GM10847 (cell line): ENCODE results near the gene SYNPO.

Experiments
- POLR2A ChIP-seq: IDR thresholded peaks from 2 replicates; pipeline ENCODE4 v1.6.1; 2011; ENCODE audit not compliant: insufficient read length; ENCODE audit errors: extremely low read depth

Gene SYNPO

GRCh38 chr5:150603491-150603890, 37.0 kb upstream of the SYNPO start:
- TF ChIP-seq POLR2A = no peak

GRCh38 chr5:150604010-150604409, 36.5 kb upstream of the SYNPO start:
- TF ChIP-seq POLR2A = no peak

DNA sequence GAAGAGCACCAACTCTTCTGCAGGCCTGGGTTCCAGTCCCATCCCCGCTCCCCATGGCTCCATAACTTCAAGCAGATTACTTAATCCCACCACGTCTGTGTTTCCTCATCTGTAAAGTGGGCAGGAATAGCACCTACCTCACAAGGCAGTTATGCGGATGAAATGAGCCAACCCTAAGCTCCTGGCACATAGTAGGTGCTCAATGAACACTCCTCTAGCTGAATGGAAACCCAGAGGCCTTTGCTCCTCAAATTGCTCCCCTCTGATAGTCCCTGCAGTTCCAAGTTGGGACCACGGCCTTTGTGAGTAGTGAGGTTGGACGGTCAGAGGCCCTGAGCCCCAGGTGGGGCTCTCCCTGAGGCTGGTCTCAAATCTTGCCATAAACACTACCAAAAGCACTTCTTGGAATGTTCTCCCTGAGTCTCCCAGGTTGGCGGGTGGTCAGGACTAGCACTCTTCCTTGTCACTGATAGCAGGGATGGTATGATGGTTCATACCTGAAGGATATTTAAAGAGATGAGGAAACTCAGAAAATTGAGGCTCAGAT, 35.5 kb upstream of the SYNPO start:
- TF ChIP-seq POLR2A = no peak

GRCh38 chr5:150605546-150605945, 34.9 kb upstream of the SYNPO start:
- no peak for TF ChIP-seq POLR2A

DNA sequence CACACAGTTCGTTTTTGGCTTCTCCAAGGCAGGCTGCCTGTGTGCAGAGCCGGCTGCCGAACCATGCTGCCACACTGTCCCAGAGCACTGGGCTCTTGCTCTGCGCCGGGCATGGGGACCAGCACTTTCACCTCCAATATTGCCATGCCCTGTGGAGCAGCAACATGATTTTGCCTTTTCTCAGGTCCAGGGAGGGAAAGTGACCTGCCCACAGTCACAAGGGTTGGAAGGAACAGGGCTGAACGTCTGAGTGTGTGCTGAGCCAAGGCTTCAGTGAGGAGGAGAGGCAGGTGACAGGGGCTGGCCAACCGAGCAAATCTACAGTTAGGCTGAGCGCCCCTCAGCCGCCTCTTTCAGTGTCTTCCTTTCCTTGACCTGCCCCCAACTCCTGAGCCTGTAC, 34.0 kb upstream of the SYNPO start:
- no peak for TF ChIP-seq POLR2A

- no peak for TF ChIP-seq POLR2A
Observed at GRCh38 chr5:150607105-150607504, 33.4 kb upstream of the SYNPO start.

GRCh38 chr5:150607991-150608390, 32.5 kb upstream of the SYNPO start:
- TF ChIP-seq POLR2A = no peak

DNA sequence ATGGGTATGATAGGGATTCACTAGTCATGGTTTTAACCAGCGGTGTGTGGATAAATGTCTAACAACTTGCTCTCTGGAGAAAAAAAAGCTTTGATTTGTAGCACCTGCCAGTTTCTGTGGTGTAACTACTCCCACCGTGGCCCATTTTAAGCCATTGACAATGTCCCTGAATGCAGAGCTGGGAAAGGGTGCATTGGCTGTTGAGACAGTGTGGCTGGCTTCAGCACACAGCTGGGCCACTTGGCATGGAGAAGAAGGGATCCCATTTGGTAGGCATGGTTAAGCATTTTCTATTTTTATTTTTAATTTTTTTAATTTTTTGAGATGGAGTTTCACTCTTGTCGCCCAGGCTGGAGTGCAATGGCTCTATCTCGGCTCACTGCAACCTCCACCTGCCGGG, 31.5 kb upstream of the SYNPO start:
- TF ChIP-seq POLR2A = no peak

- TF ChIP-seq POLR2A = no peak
Observed at GRCh38 chr5:150609843-150610584, 30.4 kb upstream of the SYNPO start.

DNA sequence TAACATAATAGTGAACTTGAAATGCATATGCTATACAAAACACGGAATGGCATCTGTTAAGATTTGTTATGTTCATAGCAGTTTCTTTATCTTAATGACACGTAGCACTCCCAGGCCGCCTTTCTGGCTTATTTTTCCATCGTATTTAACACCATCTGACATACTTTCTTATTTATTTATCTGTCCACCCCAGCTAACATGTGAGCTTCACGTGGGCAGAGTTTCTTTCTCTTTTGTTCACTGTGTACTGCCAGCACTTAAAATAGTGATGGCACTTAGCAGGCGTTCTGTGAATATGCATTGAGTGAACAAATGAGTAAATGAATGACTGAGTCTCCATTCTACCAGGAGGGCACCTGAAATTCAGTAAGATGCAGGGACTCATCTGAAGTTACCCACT, 29.4 kb upstream of the SYNPO start:
- TF ChIP-seq POLR2A = no peak

DNA sequence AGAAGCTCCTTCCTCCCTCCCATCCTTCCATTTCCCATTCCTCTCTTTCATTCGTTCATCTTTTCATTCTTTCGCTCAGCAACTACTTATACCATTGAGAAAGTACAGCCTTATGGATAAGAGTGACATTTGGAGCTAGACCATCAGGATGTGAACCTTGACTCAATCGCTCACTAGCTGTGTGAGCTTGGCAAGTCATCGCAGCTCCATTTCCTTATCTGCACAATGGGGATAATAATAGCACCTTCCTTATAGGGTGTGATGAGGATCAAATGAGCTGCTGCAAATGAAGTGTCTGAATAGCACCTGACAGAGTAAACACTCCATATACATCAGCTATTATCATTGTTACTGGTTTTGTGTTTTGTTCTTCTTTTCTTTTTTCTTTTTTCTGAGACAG, 28.1 kb upstream of the SYNPO start:
- no peak for TF ChIP-seq POLR2A

DNA sequence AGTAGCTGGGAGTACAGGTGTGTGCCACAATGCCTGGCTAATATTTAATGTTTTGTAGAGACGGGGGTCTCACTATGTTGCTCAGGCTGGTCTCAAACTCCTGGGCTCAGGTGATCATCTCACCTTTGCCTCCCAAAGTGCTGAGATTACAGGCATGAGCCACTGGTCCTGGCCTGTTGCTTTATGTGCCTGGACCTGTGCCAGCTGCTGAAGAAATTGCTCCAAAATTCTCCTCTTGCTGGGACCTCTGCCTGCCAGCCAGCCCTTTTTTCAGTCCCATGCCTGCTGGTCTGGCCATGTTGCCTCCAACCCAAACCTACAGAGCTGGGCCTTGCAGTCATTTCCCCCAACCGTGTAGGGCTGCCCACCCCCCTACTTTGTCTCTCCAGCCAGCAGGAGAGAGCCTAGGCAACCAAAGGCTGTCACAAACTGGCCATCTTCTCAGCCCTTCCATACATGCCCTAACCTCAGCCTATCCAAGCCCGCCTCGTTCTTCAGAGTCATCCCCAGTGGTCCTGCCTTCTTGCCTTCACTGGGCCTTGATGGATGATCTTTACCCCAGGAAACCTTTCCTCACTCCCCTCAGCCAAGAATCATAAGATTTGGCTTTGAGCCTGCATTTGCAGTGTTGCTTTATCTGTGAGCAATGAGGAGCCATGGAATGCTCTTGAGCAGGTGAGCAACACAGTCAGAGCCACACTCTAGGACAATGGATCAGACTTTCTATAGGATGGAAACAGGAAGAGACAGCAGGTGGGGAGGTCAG, 27.4 kb upstream of the SYNPO start:
- no peak for TF ChIP-seq POLR2A

GRCh38 chr5:150613991-150614660, 26.3 kb upstream of the SYNPO start:
- no peak for TF ChIP-seq POLR2A

- TF ChIP-seq POLR2A = no peak
Observed at GRCh38 chr5:150614661-150615060, 25.8 kb upstream of the SYNPO start.

DNA sequence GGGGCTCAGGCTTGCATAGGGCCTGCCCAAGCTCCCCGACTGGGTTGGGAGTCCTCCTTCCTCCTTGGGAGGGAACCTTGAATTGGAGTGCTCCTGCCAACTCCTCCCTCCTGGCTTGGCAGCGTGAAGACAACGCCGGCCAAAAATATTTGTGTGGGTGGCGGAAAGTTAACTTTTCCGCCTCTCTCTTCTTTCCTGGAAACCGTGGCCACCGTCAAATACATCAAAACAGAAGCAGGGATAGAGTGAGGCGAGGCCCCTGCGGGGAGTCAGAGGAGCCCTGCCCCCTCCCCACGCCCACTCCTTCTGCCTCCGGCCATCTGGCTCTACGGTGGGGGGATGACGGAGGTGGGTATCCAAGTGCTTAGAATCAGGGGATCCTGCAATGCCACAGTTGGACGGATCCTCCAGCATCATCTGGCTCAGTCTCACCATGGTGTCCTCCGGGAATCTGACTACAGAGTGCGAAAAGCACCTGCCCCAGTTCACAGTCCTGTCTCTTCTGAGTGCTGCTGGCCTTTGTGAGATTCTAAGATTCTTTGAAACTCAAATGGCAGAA, 25.2 kb upstream of the SYNPO start:
- TF ChIP-seq POLR2A = no peak

- no peak for TF ChIP-seq POLR2A
Observed at GRCh38 chr5:150616024-150616470, 24.4 kb upstream of the SYNPO start.

- TF ChIP-seq POLR2A = no peak
Observed at GRCh38 chr5:150616506-150616905, 24.0 kb upstream of the SYNPO start.
